Measurements from ENCODE around the gene ARHGAP8. TPM values are rescaled to one million over a fixed set of nuclear protein-coding genes. Genes with fewer than 3 reads are reported as not detected.

ARHGAP8 gene
- total RNA-seq, 2 experiments from 2014 or later, result 5.7 to 6.3 TPM

DNA sequence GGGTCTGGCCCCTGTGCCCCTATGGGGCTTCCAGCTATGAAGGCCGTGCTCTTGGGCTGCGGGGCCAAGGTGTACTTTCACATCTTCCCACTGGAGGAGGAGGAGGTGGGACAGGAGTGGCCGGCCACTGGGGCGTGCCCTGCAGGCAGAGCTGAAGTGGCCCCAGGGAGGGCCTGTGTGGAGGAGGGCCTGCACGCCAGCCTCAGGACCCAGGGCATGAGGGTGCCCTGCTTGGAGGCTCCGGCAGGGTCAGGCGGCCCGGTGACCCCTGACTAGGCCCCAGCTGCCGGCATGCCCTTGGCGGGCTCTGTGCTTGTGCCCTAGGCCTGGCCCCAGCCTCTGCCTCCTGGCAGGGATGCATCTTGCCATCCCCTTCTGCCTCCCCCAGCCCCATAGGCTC lies 45.2 kb upstream of the ARHGAP8 start:
- H3K4me1 Mint-ChIP-seq (ENCODE audit: low read depth), result peaks cover 25% of the 10 kb centered on the region
- H3K27ac Mint-ChIP-seq, result no peak overlapping the region
- H3K4me3 Mint-ChIP-seq, result no peak overlapping the region
- intact Hi-C loops (cut with DNase I, micrococcal nuclease), result loop anchor here in 1 of 2 experiments (10.0 kb wide), 1 partner anchor 458 kb away; the partner anchor contains the start of gene NUP50
- no peaks in the 10 kb centered on the region for H3K27me3 Mint-ChIP-seq
- H3K9me3 Mint-ChIP-seq, result no peaks in the 10 kb centered on the region
- no peak overlapping the region for H3K4me3 ChIP-seq (ENCODE audit: low read length)
- H3K27me3 ChIP-seq (ENCODE audit: control insufficient read depth in 1 of 2, insufficient read depth in 2 of 2, low read length in 2 of 2), result no peaks in the 10 kb centered on the region
- ATAC-seq (ENCODE audit: poor library complexity), result no peak
- H3K9me3 ChIP-seq (ENCODE audit: control insufficient read depth in 1 of 2, insufficient read depth in 1 of 2, low read length in 2 of 2), result no peaks in the 10 kb centered on the region
- POLR2A ChIA-PET, result no interaction called here
- H3K4me1 ChIP-seq (ENCODE audit: insufficient read depth, low read length), result peaks cover 75% of the 10 kb centered on the region
- no peaks in the 10 kb centered on the region for H3K36me3 Mint-ChIP-seq (ENCODE audit: low read depth)
- peaks cover 7% of the 10 kb centered on the region for H3K36me3 ChIP-seq (ENCODE audit: insufficient read depth, low read length)
- no peak for DNase-seq
- H3K27ac ChIP-seq (ENCODE audit: low read depth in 1 of 2, low read length in 2 of 2), result no peak overlapping the region
- CTCF ChIA-PET, result interaction anchor here (2.0 kb wide), 1 partner anchor 23 kb away, joined by 6 read pairs; no protein-coding TSS in a partner anchor
- TF ChIP-seq, protein P1, sequence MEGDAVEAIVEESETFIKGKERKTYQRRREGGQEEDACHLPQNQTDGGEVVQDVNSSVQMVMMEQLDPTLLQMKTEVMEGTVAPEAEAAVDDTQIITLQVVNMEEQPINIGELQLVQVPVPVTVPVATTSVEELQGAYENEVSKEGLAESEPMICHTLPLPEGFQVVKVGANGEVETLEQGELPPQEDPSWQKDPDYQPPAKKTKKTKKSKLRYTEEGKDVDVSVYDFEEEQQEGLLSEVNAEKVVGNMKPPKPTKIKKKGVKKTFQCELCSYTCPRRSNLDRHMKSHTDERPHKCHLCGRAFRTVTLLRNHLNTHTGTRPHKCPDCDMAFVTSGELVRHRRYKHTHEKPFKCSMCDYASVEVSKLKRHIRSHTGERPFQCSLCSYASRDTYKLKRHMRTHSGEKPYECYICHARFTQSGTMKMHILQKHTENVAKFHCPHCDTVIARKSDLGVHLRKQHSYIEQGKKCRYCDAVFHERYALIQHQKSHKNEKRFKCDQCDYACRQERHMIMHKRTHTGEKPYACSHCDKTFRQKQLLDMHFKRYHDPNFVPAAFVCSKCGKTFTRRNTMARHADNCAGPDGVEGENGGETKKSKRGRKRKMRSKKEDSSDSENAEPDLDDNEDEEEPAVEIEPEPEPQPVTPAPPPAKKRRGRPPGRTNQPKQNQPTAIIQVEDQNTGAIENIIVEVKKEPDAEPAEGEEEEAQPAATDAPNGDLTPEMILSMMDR (IDR thresholded peaks at IDR 0.05), result no peak

DNA sequence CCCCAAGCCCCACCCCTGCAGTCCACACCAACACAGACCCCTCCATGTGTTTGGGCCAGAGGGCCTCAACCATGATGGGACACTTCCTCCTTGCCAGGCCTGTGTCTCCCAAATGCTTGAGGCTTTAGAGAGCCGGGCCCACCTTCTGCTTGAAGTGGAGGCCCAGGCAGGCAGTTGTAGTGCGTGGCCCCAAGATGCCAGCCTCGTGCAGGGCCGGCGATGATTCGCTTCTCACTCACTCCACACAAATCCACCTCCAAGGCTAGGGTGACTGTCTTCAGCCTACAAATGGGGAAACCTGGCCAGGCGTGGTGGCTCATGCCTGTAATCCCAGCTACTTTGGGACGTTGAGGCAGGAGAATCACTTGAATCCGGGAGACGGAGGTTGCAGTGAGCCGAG lies 44.6 kb upstream of the ARHGAP8 start:
- intact Hi-C loops (cut with DNase I, micrococcal nuclease), result loop anchor here in 1 of 2 experiments (10.0 kb wide), 1 partner anchor 457 kb away; the partner anchor contains the start of gene NUP50
- CTCF ChIA-PET, result interaction anchor here (2.0 kb wide), 1 partner anchor 23 kb away, joined by 6 read pairs; no protein-coding TSS in a partner anchor
- DNase-seq (no peak), ATAC-seq (ENCODE audit: poor library complexity) (no peak)
- Histone ChIP-seq H3K36me3 (ENCODE audit: insufficient read depth, low read length) (peaks cover 7% of the 10 kb centered on the region), H3K27ac (ENCODE audit: low read depth in 1 of 2, low read length in 2 of 2) (no peak overlapping the region), H3K4me1 (ENCODE audit: insufficient read depth, low read length) (peaks cover 77% of the 10 kb centered on the region), H3K4me3 (ENCODE audit: low read length) (no peak overlapping the region), H3K27me3 (ENCODE audit: control insufficient read depth in 1 of 2, insufficient read depth in 2 of 2, low read length in 2 of 2) (no peaks in the 10 kb centered on the region), H3K9me3 (ENCODE audit: control insufficient read depth in 1 of 2, insufficient read depth in 1 of 2, low read length in 2 of 2) (no peaks in the 10 kb centered on the region)
- no peak overlapping the region for H3K27ac Mint-ChIP-seq
- TF ChIP-seq, protein P1 (IDR thresholded peaks at IDR 0.05), result no peak
- no peaks in the 10 kb centered on the region for H3K36me3 Mint-ChIP-seq (ENCODE audit: low read depth)
- no peaks in the 10 kb centered on the region for H3K9me3 Mint-ChIP-seq
- POLR2A ChIA-PET, result no interaction called here
- no peaks in the 10 kb centered on the region for H3K27me3 Mint-ChIP-seq
- H3K4me1 Mint-ChIP-seq (ENCODE audit: low read depth), result peaks cover 25% of the 10 kb centered on the region
- H3K4me3 Mint-ChIP-seq, result no peak overlapping the region

DNA sequence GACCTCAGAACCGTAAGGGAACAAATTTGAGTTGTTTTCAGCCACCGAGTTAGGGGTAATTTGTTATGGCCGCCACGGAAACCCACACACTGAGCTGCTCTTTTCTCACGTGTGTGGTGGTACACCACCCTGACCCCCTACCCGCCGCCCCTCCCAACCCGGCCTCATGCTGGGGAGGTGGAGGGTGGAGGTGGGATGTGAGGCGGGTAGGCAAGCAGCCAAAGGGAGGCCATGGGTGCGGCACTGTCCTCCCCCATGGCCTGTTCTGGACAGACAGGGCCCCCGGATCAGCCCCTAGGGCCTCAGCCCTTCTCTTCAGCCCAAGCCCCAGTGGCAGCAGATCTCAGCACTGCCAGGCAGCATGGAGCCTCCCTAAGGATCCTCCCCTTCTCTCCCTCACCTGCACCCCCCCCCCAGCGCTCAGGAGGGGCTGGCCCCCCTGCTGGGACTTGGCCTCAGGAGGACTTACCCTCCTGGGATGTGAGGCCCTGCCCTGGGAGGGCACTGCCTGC lies 42.4 kb upstream of the ARHGAP8 start:
- TF ChIP-seq, protein P1 (IDR thresholded peaks at IDR 0.05), result no peak
- H3K4me3 Mint-ChIP-seq, result no peak overlapping the region
- peak overlapping the region; percentile 27 for H3K27ac Mint-ChIP-seq
- H3K4me1 Mint-ChIP-seq (ENCODE audit: low read depth), result peaks cover 16% of the 10 kb centered on the region
- H3K36me3 Mint-ChIP-seq (ENCODE audit: low read depth), result peaks cover 5% of the 10 kb centered on the region
- Histone ChIP-seq H3K9me3 (ENCODE audit: control insufficient read depth in 1 of 2, insufficient read depth in 1 of 2, low read length in 2 of 2) (no peaks in the 10 kb centered on the region), H3K4me3 (ENCODE audit: low read length) (peak overlapping the region; percentile 20), H3K4me1 (ENCODE audit: insufficient read depth, low read length) (peaks cover 55% of the 10 kb centered on the region), H3K36me3 (ENCODE audit: insufficient read depth, low read length) (peaks cover 2% of the 10 kb centered on the region), H3K27ac (ENCODE audit: low read depth in 1 of 2, low read length in 2 of 2) (no peak overlapping the region), H3K27me3 (ENCODE audit: control insufficient read depth in 1 of 2, insufficient read depth in 2 of 2, low read length in 2 of 2) (no peaks in the 10 kb centered on the region)
- no peaks in the 10 kb centered on the region for H3K27me3 Mint-ChIP-seq
- CTCF ChIA-PET, result interaction anchor here (2.1 kb wide), 1 partner anchor 25 kb away, joined by 5 read pairs; no protein-coding TSS in a partner anchor
- H3K9me3 Mint-ChIP-seq, result no peaks in the 10 kb centered on the region
- ATAC-seq (ENCODE audit: poor library complexity), result peak; percentile 31
- intact Hi-C loops (cut with DNase I, micrococcal nuclease), result loop anchor here in 1 of 2 experiments (10.0 kb wide), 1 partner anchor 455 kb away; the partner anchor contains the start of gene NUP50
- POLR2A ChIA-PET, result no interaction called here
- DNase-seq, result peak in 3 of 14 experiments; percentile 31 to 70 (median 54)
